CD4-positive, alpha-beta T cell treated with Interleukin-17A for 4 hours (primary cell): ENCODE results near the gene PDGFRB.

Experiments used
- DNase-seq: peaks from one replicate; pipeline ENCODE4 v3.0.0-alpha.2; 2020; ENCODE audit warnings: mixed read lengths

The PDGFRB gene

DNA sequence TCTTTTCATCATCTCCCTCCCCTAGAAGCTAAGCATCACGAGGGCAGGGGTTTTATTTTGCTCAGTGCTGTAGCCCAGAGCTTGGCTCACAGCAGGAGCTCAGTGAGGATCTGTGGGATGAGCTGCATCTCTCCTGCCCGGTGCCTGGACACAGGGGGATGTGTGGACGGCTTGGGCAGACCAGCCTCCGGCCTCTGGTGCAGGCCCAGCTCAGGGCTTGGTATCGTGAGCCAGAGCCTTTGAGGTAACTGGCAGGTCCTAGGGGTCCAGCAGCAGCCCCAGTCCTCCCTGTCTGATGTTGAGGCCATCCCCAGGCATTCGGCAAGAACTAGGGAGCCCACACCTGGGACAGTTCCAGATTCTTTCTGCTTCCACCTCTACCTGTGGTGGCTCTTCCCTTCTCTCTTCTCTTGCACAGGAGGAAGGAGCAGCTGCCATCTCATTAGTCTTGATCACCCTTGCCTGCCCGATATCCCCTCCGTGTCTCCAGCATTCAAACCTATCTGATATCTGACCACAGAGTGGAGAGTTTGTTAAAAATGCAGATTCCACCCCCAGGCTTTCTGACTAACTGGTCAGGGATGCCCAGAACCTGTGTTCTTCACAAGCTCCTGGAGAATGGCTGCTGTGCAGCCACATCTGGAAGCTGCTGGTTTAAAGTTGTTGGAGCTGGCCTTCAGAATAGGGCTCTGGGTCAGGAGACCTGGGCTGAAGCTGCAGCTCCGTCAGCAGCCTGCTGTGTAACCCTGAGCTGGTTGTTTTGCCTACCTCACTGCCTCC, 26.3 kb upstream of the PDGFRB start:
- no peak for DNase-seq

DNA sequence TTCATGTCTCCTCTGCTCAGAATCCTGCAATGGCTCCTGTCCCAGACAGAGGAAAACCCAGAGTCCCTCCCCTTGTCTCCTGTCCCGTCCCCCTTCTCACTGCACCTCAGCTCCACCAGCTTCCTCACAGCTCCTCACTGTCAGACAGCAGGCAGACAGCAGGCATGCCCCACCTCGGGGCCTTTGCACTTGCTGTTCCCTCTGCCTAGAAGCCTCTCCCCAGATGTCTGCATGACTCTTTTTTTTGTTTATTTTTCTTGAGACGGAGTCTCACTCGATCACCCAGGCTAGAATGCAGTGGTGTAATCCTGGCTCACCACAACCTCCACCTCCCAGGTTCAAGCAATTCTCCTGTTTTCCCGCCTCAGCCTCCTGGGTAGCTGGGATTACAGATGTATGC, 25.4 kb upstream of the PDGFRB start:
- DNase-seq: no peak

DNA sequence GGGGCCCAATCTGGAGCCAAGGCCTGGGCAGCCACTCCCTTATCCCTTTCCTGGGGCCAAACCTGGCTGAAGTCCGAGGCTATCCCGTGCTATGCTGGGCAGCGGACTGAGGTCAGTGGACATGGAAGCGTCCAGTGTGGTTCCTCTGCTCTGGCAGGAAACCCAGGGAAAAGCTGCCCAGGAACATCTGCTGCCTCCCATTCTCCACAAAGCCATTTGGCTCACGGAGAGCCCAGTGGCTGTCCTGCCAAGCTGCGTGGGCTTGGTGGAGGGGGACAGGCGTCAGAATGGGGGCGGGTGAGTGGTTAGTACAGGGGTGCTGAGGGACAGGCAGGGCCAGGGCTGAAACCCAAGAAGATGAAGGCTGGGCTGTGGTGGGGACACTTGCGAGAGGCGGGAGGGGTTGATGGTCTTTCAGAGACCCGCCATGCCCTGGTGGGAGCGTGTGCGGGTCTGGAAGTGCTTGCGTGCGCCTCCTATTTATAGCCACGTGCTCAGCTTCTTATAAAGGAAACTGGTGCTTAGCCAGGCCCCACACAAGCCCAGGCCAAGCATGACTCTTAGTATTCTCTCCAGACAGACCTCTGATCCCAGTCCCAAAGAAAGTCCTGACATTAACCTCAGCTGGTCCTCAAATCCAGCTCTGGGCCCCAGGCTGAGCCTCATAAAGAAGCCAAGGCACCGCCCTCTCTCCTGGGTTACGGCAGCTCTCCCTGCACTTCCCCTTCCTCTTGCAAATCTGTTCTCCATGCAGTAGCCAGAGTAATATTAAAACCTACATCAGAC, 24.8 kb upstream of the PDGFRB start:
- no peak for DNase-seq

DNA sequence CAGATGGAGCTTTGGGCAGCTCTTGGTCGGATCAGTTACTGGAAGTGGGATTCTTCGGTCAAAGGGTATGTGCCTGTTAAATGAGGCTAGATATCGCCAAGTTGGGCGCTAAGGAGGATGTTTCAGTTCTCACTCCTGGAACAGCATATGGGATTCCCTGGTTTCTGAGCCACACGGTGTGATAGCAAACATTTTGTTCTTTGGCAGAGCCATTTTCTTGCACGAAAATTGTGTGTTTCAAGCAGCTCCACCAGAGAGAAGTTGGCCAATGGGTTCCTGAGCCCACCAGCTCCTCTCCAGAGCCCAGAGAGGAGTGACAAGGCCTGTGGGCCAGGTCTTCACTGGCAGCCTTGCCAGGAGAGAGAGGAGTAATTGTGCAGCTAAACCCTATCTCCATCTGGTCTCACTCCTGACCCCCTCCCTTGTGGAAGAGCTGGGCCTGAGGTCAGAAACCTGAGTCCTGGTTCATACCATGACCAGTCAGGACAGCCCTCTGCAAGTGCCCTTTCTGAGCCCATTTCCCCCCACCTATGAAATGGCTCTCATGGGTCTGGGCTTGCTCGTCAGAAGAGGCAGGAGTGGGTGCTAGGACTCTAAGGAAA, 23.5 kb upstream of the PDGFRB start:
- no peak for DNase-seq

DNA sequence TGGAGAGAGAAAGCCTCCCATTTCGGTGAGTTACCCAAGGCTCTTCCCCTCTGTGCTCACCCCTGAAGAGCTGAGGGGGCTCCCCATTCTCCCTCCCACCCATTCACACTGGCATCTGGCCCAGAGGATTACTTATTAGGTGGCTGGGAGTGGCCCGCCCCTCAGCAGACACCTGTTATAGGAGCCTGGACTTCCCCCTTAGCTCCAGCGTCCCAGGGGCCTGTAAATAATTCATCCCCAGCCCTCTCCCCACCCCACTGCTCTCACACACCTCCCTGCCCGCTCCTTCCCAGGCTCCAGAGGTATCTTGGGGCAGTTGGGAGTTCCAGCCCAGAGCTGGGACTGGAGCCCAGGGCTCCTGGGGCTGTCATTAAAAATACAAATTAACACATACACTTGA, 22.6 kb upstream of the PDGFRB start:
- DNase-seq: no peak

DNA sequence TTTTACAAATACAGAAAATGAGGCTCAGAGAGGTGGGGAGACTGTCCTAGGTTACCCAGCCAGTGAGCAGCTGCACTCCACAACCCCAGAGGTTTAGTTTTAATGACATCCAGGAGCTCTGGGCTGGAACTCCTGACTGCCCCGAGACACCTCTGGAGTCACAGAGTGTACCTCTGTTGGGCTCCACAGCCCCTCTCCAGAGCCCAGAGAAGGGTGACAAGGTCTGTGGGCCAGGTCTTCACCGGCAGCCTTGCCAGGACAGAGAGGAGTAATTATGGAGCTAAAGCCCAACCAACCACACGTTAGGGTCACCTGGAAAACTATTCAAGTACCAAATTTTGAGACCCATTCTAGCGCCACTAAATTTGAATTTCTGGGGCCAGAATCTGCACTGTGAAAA, 22.1 kb upstream of the PDGFRB start:
- DNase-seq: no peak

DNA sequence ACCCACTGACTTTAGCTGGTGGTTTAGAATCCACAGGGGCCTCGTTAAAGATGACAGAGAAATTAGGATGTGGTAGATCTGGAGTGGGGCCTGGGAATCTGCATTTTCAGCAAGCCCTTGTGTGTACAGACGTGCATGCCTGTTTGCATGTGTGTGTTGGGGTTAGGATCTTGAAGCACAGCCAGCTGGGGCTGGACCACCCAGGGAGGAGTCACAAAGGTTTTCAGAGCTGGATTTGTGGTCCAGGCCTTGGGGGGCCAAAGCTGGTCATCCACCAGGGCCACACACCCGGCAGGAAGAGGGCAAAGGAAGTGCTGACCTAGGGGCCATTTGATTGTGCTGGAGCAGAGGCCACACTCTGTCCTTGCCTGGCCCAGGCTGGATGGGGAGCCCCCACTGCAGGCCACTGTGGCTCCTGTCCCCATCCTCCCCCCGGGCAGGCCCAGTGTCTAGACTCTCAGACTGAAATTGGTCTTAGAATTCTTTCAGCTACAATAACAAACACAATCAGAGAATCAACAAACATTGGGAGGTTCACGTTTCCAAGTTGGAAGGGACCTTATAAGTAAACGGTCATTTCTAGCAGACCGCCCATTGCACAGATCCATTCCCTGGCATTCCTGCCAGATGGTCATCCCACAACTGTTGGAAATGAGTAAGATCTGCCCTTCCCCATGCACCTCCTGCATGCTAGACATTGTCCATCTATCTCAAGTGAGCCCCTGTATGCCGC, 21.3 kb upstream of the PDGFRB start:
- no peak for DNase-seq

DNA sequence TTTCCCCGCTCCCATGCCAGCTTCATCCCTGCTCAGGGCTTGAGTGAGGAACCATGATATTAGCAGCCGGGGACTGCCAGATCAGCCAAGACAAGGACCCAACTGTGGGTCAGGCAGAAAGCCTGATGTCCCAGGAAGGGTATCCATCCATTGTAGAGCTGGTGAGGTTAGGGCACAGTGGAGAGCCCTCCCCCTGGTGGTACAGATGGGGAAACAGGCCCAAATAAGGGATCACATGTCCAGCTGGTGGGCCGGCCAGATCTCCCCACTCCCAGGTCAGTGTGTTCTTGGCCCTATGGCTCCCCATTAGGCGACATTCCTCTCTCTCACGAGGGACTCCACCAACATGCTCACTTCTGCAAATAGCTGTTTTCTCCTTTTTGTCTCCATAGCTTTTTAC, 19.9 kb upstream of the PDGFRB start:
- no peak for DNase-seq

DNA sequence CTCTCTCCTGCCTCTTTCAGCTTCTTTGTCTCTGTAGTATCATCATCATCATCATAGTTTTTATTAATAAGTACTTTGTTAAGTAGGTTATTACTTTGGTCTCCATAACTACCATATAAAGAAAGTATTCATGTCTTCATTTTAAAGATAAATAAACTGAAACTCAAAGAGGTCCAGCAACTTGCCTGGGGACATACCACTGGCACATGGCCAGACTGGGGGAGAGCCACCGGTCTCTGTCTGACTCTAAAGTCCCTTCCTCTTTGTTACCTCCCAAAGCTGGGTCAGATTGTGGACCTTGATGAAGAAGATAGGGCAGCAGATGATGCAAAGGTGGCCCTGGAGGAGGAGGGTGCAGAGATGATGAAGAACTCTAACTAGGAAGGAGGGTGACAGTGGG, 19.4 kb upstream of the PDGFRB start:
- no peak for DNase-seq

DNA sequence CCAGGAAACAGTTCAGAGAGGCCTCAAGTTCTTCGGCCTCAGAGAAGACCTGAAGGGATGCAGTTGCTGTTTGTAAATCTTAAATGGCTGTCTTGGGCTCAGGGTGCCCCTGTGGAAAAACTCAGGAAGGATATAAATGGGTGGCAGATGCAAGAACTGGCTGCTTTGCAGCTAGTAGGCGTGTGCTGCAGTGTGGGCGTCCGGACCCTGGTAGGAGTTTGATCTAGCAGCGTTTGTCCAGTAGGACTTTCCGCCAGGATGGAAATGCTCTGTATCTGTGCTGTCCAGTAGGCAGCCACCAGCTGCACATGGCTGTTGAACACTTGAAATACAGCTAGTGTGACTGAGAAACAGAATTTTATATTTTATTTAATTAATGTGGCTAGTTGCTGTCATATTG, 18.6 kb upstream of the PDGFRB start:
- no peak for DNase-seq

DNA sequence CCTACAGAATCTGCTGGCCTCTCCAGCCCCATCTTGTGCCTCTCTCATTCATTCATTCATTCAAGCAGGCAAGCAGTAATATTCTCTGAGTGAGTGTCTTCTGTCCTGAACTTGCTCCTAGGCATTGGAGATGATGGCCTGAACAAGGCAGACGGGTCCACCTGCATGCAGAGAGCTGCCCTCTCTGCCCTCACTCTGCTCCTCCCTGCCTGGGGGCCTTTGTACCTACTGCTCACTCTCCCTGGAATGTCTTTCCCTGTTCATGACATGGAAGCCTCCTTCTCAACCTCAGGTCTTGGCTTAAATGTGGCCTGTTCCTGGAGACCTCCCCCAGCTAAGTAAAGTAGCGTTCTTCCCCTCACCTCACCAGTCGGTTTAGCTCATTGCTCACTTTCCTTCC, 17.5 kb upstream of the PDGFRB start:
- no peak for DNase-seq

DNA sequence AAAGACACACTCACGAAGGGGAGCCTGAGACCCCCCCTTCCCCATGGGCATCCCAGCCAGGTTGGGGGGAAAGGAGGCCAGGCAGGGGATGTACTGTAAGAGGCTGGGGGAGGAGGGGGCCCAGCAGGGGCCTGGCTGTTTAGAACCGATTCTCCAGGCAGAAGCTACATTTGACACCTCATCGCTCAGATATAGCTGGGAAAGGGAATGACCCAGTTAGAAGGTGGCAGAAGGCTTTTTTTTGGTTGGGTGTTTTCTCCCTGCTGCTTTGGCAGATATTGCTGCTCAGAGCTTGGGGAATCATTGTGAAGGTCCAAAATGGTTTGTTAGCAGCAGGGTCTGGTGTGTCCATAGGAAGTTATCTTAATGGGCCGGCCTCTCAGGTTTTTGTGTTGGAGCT, 16.9 kb upstream of the PDGFRB start:
- DNase-seq: no peak

DNA sequence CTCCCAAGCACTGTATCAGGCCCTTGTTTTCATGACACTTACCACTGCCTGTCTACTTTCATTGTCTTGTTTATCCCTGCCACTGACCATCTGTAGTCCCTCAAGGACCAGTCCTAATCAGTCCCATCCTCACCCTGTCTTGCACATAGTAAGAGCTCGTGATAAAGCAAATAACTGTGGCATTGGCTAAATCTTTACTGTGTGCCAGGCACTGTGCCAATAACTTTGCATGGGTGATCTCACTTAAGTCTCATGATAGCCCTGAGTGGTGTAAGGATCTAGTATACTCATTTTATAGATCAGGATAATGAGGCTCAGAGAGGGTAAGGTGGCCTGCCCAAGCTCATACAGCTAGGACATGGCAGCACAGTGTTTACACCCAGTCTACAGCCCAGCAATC, 16.5 kb upstream of the PDGFRB start:
- DNase-seq: no peak

DNA sequence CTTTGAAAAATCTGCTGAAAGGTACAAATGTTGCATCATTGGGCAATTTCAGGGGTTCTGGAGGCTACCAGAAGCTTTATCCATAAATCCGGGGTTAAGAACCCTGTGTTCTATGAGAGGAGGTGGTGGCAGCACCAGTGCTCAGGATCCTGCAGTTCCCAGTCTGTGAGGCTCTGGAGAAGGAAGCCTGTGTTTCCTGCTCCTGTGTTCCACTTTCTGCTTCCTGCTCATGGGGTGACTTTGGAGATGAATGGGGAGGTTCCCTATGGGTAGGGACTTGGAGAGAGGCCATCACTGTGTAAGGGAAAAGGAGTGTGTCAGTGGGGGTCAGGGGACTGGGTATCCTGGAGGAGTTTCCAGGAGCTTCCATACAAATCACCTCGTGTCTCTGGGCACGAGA, 13.2 kb upstream of the PDGFRB start:
- no peak for DNase-seq

DNA sequence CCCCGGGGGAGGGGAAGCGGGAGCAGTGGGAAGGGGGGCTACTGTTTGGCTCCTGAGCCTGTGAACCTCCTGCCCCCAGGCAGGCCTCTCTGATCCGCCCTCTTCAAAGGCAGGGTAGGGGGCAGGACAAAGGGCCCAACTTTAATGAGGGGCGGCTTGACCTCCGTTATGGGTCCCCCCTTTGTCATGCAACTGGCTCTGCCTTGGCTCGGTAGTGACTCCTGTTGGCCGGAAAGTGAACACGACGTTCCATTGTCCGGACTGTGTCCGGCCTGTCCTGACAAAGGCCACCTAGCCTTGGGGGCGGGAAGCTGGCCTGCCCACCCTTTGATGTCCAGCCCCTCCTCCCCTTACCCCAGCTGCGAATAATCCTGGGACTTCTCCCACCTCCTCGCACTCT, 12.3 kb upstream of the PDGFRB start:
- no peak for DNase-seq

DNA sequence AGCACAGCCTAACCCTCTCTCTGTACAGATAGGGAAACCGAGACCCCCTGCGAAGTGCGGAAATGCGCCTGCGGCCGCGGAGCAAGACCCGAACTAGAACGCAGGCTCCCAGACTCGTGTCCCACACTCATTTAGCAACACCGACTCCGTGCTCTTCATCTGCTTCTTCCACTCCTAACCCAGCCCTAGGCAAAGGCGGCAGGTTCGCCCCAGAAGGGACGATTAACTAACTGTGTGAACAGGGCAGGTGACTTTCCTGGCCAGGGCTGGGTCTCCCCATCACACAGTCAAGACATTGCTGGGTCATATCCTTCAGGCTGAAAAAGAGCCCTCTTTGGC, 11.8 kb upstream of the PDGFRB start:
- no peak for DNase-seq

DNA sequence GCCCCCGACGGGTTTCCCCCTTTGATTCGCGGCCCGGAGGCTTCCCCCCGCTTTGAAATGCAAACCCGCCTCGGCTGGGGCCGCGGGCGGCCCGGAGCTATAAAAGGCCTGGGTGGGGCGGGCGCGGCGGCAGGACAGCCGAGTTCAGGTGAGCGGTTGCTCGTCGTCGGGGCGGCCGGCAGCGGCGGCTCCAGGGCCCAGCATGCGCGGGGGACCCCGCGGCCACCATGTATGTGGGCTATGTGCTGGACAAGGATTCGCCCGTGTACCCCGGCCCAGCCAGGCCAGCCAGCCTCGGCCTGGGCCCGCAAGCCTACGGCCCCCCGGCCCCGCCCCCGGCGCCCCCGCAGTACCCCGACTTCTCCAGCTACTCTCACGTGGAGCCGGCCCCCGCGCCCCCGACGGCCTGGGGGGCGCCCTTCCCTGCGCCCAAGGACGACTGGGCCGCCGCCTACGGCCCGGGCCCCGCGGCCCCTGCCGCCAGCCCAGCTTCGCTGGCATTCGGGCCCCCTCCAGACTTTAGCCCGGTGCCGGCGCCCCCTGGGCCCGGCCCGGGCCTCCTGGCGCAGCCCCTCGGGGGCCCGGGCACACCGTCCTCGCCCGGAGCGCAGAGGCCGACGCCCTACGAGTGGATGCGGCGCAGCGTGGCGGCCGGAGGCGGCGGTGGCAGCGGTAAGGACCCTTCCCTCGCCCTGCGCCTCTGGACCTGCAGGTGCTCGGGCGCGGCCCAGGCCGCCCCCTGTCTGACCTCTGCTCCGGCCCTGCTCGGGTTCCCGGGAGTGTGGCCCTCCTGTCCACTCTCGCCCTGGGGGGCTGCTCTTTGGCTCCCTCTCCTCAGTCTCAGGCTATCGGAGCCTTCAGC, 11.2 kb upstream of the PDGFRB start, which contains the start of gene CDX1:
CDX1 (plus strand) TSS at position 129 of the 862 bp plus-strand sequence; CDS start at position 228, 99 bp downstream.
- DNase-seq: no peak

DNA sequence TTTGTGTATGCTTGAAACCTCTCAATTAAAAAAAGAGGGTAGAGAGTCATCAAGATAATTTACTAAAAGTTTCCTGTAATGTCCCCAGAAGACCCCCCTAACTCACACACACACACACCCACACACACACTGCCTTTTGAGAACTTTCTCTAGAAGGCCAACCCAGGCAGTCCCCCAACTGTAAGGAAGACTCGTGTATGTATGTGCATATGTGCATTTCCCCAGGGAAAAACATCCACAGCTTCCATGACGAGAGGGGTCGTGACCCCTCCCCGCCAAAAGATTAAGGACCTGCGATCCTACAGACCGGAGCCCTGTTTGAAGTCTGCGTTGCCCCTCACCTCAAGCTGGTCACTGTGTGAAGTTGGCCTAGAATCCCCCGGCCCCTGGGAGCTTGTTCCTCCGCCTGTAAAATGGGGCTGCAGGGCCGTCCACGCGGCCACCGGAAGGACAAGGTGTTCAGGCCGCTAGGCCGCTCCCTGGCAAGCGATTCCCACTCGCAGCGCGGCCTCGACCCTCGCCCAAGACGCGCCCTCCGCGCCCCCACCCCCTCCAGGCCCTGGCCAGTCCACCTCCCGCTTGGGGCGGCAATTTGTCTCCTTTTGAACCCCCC, 10.5 kb upstream of the PDGFRB start:
- DNase-seq: no peak

DNA sequence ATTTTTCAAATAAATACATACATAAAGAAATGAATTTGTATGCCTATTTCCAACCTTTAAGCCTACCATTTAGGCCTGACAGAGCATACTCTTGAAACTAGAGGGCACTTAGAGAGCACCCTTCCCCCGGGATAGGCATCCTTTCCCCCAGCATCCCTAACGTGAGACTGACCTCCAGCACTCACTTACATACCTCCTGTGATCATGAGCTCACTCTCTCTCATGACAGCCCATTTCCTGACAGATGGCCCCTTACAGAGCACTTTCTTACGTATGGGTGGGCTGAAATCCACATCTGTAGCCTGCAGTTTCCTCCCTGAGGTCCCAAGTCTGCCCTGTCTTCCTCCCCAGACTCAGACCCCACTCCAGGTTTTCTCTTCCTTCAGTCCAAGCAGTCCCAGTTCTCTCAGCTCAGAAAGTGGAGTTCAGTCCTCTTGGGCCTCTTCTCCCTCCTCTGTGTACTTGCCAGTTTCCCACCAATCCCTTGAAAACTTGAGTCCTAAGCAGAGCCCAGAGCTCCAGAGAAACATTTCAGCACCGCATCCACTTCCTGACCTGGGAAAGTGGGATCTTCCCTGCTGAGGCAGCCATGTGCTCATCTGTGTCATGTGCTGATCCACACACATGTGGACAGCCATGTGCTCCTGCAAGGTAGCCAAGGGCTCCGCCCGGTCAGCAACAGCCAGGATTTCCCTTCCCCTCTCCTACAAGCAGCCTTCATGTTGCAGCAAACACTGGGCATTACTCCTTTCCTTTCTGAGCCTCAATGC, 8.8 kb upstream of the PDGFRB start:
- DNase-seq: no peak

DNA sequence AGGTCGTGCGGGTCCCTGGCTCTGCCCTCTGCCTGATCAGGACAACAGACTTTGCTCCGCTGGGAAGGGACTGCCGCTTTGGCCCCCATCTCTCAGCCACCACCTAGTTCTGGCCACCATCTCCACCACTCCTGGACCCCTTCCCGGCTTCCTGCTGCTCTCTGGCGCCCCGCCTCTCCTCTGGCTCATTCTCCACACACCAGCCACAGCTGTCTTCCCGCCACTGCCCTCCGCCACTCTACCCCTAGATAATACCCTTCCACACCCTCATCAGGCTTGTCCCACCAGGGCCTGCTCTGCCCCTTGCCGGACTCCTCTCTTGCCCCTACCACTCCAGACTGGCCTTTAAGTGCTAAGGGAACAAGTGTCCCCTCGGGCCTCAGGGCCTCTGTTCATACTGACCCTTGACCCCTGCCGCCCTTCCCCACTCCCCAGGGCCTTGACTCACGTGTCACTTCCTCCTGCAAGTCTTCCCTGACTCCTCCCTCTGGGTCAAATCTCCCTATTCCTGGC, 8.0 kb upstream of the PDGFRB start:
- DNase-seq: no peak

DNA sequence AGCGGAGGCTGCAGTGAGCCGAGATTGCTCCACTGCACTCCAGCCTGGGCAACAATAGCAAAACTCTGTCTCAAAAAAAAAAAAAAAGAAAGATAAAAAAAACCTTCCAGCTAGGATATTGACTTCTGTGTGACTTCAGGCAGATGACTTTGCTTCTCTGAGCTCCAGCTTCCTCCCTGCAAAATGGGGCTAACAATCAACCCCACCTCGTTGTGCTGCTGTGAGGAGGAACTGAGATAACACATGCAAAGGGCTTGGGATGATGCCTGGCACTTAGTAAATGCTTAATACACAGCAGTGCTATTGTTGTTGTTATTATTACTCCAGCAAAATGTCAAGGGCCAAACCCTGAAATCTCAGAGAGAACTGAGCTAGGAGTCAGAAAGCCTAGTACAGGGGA, 7.4 kb upstream of the PDGFRB start:
- no peak for DNase-seq
